Stimulated activated CD4-positive, alpha-beta T cell treated with anti-CD3 and anti-CD28 coated beads, Interleukin-12 subunit alpha, Interleukin-12 subunit beta, amount 100 ng/mL, for 24 hours (primary cell): ENCODE data around the gene NECAB2.

Experiments used
- DNase-seq, 2 experiments: peaks; one replicate each; pipeline ENCODE4 v3.0.0-alpha.2; 2020; ENCODE audit warnings: low read depth in 2 of 2

The NECAB2 gene

GRCh38 chr16:83992624-83993023 lies 24.6 kb downstream of the NECAB2 start:
- no peak for DNase-seq

- DNase-seq = no peak
These were observed 26.0 kb downstream of the NECAB2 start for GRCh38 chr16:83994087-83994486.

GRCh38 chr16:83994703-83995102 lies 26.7 kb downstream of the NECAB2 start:
- DNase-seq = no peak

- DNase-seq = no peak
These were observed 27.7 kb downstream of the NECAB2 start for GRCh38 chr16:83995754-83996153.

GRCh38 chr16:83996481-83997252 lies 28.6 kb downstream of the NECAB2 start:
- no peak for DNase-seq

- DNase-seq = no peak
These were observed 30.0 kb downstream of the NECAB2 start for GRCh38 chr16:83998091-83998490.

GRCh38 chr16:84000989-84001642 lies 33.1 kb downstream of the NECAB2 start:
- DNase-seq = no peak

GRCh38 chr16:84001726-84002125 lies 33.7 kb downstream of the NECAB2 start:
- DNase-seq = no peak

- no peak for DNase-seq
These were observed 35.0 kb downstream of the NECAB2 start for GRCh38 chr16:84003038-84003437.

- DNase-seq = no peak
These were observed 36.4 kb downstream of the NECAB2 start for GRCh38 chr16:84004442-84004841.

GRCh38 chr16:84005391-84005790 lies 37.3 kb downstream of the NECAB2 start:
- DNase-seq = no peak

- no peak for DNase-seq
These were observed 39.5 kb downstream of the NECAB2 start for GRCh38 chr16:84007520-84007919.

GRCh38 chr16:84007965-84008364 lies 39.9 kb downstream of the NECAB2 start:
- no peak for DNase-seq

- DNase-seq = no peak
These were observed 41.2 kb downstream of the NECAB2 start for GRCh38 chr16:84009282-84009681.

- peak; percentile 15 to 60 for DNase-seq
These were observed 45.9 kb downstream of the NECAB2 start for GRCh38 chr16:84013787-84014569.

- DNase-seq = no peak
These were observed 46.7 kb downstream of the NECAB2 start for GRCh38 chr16:84014570-84015327.

GRCh38 chr16:84015399-84015798 lies 47.4 kb downstream of the NECAB2 start:
- DNase-seq = no peak

- no peak for DNase-seq
These were observed 48.4 kb downstream of the NECAB2 start for GRCh38 chr16:84016477-84016876.

- DNase-seq = no peak
These were observed 50.7 kb downstream of the NECAB2 start for GRCh38 chr16:84018710-84019109.

GRCh38 chr16:84020353-84020752 lies 52.3 kb downstream of the NECAB2 start:
- DNase-seq = no peak

GRCh38 chr16:84021488-84021887 lies 53.4 kb downstream of the NECAB2 start:
- DNase-seq = no peak

GRCh38 chr16:84022644-84023043 lies 54.6 kb downstream of the NECAB2 start:
- no peak for DNase-seq
